HuH-7 (cell line): ENCODE measurements around the gene PCAT7.

Experiments
- DNase-seq: peaks from one replicate; pipeline ENCODE4 v3.0.0; 2011; ENCODE audit warnings: low spot score

Gene PCAT7

DNA sequence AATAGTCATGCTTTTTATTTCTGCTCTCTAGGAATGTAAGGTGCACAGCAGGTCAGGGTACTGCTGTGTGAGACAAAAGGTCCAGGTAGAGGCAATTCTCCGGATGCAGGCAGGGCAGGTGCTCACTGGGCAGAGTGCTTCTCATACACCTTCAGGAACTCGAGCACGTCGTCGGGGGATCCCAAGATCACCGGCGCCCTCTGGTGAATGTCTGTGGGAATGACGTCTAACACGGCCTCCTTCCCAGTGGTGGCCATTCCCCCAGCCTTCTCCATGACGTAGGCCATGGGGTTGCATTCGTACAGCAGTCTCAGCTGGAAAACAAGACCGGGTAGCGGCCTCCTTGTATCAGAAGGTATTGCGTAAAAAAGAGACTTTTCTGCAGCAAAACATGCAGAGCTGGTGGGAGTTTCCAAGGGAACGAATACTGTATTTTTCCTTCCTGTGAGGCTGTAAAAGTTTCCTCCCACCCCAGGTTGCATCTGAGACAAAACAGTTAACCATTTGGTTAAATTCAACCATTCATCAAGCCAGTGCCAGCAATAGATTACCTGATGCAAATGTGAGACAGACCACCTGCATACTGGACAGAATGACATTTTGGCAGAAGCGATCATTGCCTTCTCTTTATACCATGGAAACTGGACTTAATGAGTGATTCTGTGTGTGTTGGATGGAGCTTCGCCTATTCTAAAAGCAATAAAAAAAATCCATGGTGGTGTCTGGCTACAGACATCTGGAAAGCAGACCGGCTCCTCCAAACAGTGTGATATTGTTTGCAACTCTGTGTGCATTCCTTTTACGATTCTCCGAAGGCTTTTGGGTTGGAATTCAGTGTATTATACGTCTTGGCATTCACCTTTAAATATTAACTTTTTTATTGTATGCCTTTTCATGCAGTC is 48.6 kb downstream of the PCAT7 start:
- peak; percentile 91 for DNase-seq

DNA sequence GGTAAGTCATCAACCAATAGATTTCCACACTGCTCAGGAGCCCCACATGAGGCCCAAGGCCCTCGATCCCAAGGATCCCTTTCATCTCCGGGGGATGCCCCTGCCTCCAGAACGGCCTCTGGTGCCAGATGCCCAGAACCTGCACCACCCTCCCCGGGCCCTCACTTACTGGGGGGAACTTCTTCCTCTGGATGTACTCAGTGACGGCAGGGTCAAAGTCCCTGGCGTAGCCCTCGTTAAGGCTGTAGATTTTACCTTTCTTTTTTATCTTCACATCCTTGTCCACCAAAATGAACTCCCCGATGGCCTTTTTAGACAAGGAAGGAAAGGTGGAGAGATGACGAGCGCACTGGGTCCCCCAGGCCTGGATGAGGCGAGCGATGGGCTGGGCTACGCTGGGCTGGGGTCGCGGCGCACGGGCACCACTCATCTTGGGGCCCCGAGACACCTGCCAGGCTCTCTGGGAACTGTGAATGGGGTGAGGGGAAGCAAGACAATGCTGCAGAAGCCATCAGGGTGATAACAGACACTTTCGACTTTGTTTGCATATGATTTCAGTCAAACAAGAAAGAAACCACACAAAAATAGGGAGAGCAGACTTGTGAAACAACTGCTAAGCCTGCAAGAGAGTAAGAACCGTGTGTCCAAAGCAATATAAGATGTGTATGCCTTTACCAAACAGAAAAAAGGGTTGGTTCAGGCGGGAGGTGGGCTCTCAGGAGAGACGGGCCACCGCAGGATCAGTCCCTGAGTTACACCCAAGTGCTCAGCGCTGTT is 52.0 kb downstream of the PCAT7 start:
- DNase-seq, result no peak

DNA sequence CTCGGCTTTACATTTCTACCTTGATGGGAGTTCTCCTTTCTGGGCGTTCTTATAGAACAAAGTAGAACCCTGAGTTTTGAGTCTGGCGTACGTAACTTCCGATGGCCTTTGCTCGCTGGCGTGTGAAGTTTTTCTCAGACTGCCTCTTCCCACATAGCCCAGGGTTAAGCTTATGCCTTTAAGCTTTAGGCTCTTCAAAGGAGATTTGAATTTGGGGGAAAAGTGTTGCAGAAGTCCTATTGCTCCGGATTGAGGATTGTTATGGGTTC is 52.5 kb downstream of the PCAT7 start:
- no peak for DNase-seq

DNA sequence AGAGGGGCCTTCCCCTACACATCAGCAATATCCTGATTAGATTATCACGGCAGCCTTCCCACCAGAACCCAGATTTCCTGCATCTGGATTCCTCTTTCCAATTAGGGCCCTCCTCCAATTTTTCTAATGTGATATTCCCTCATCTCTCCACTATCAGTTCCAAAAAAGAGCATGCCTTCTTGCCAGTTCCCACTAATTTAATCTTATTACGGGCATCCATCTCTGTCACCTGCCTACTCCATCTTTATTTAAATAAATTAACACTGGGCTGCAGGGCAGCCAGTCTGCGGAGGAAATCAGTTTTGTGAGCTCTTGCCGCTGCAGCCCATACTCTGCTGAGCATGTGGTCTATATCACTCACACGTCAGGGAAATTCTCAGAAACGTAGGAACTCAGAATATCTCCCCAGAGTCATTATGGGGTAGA is 55.3 kb downstream of the PCAT7 start:
- DNase-seq, result no peak

DNA sequence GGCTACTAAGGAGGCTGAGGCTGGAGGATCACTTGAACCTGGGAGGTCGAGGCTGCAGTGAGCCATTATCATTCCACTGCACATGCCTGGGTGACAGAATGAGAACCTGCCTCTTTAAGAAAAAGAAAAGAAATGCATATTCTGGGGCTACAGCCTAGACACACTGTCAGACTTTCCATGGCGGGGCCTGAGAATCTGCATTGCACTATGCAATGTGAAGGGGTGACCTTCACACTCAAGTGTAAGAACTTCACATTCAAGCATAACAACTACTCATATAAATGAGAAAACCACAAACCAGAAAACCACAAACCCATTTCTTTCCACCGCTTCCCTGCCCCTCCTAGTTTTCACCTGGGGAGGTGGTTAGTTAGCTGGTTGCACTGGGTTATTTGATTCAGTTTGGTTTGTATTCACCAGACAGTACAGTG is 56.8 kb downstream of the PCAT7 start:
- DNase-seq, result no peak

DNA sequence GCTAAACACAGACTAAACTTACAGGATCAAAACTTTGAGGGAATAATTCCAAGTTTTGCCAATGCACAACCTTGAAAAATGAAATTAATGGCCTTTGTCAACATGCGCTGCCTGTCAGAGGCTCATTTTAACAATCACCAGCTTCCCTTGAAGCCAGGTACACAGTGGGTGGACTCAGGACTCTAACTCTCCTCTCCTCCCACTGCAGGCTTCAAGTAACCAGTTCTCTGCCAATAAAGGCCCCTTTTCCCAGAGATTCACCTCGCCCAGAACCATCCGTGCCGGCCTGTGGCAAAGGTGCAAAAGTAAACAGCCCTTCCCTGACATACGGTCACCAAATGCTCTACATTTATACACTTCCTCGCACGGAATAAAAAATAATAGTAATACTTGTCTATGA is 57.2 kb downstream of the PCAT7 start:
- DNase-seq, result no peak

DNA sequence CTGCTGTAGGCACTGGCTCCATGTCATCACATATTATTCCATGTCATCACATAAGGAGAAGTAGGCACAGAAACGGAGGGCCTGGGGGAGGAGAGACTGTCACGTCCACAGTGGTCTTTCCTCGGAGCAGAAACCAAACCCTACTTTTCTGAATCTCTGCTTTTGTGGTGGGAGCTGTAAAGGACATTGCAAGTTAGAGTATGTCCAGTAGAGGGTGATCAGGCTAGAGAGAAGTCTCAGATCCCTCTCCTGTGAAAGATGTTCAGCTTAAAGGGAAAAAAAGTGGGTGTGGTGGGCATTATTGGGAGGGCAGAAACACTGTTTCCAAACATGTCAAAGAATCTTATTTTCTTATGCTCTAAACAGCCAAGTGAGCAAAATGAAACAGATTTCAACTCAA is 58.1 kb downstream of the PCAT7 start:
- no peak for DNase-seq

DNA sequence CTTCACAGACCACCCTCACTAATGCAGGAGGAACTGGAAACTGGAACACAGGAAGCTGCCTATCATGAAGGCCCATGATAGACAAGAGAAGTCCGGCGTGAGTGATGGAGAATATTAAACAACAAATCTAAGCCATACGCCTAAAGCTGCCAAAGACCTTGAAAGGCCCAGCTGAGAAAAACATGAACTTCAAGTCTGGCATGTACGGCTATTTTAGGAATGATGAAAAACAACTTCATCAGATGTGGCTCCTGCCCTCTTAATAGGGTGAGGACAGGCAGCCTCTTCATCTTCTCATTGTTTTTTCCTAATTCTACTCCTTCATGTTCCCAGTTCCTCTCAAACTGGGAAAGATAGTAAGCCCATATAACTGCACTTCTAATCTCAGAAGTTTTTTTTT is 64.1 kb downstream of the PCAT7 start:
- DNase-seq, result no peak
